Measurements from ENCODE around the gene NDUFS8.

NDUFS8 gene

DNA sequence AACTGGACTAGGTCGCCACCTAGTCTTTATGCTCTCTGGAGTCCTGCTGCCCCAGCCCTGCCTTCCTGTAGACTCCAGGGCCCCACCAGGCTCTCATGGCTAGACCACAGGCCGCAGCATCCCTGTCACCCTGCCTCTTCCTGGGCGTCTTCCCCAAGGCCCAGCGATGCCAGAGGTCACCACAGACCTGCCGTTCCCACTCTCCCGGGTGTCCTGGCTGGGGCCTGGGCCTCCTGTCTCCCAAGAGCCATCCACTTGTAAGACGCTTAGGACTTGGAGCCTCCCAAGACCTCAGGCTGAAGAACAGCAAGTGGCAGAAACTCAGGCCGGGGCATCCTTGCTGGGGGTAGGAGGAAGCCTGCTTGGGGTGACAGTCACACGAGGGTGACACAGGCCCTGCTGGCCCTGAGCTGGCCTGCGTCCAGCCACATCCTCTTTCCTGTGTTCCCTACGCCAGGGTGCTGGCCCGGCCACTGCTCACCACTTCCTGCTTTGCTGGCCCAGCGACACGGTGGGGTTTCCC is 6.3 kb downstream of the NDUFS8 start:
- peak; percentile 21 for DNase-seq (ENCODE audit: low spot score)

DNA sequence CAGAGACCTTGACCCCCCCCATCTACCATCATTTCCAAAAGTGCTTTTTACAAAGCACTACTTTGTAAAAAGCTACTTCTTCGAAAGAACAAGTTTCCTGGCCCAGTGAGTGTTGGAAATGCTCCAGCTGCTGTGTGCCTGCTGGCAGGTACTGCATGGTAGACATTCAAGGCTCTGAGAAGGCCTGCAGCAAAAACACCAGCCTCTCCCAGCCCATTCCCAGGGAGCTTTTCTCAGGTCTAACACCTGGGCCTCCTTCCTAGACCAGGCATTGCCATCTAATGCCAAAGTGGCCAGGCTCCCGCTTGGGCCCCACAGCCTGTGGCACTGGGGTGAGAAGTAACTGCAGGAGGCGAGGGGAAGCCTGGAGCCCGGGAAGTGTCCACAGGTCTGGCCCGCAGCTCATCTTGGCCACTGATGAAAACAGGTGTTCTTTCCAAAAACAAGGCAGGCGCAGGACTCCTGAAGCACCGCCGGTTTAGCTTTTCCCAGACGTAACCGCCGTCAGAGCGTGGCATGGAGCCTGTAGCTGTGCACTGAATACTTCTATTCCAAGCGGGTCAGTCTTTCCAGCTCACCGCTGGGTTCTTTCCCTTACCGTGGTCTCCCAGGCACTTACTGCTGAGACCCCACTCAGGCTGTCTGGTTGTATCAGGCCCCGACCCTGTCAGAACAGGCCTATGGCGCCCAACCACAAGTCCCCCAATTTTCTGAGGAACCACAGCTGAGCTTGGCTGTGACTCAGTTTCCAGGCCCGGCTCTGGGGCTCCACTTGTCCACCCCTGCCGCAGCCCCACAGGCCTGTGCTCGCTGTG is 7.1 kb downstream of the NDUFS8 start:
- DNase-seq (ENCODE audit: low spot score) = no peak

DNA sequence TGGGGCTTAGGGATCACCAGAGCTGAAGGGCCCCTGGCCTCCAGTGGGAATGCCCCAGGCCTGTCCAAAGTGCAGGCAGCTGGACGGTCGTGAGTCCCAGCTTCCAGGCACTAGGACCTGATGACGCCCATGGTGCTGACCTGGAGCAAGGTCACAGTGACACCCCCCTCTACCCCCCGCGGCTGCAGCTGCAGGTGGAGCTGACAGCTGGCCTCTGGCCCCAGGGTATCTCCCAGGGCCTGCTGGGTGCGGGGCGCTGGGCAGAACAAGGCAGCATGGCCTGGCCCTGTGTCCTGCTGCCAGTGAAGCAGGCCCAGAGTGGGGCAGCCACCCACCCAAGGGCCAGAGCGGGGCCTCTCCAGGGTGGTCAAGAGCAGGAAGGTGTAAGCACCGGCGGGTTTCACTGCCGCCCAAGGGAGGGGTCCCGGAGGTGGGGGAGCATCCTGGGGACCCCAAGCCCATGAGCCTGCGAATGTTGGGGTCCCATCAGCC is 7.8 kb downstream of the NDUFS8 start:
- DNase-seq (ENCODE audit: low spot score) = no peak

DNA sequence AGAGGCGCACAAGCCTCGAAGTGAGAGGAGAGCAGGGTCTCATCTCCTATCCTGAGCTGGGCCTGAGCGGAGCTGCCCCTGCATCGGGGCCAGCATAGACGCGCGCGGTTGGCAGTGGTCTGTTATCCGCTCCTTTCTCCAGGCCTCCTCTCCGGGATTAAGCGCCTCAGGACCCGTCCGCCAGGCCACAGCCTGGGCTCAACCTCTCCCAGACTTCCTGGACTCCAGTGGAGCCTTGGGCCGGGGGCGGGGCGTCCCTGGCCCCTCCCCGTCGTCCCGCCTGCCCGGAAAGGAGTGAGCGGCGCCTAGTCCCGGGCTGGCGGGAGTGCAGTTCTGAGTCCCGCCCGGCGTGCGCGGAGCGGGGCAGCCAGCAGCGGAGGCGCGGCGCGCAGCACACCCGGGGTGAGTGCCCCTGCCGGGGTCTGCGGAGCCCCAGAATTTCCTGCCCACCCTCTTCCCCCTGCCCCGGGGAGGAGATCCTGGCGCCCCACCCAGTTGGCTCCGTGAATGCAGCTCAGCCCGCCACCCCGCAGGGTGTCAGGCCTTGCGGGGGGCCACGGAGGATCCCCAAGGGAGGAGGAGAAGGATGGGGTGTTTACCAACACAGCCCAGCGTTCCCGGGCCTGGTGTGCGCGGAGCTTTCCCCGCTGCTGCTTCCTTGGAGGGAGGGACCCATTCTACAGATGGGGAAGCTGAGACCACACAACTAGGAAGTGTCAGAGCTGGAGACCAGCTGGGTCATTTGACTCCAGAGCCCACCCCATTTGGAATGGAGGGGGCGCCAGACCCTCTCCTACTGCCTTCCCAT is 8.4 kb downstream of the NDUFS8 start, which contains the start of gene TCIRG1:
TCIRG1 (plus strand) TSS at position 308 of the 808 bp plus-strand sequence. CDS start 2,247 bp downstream, outside the sequence.
- peak; percentile 45 for DNase-seq (ENCODE audit: low spot score)

DNA sequence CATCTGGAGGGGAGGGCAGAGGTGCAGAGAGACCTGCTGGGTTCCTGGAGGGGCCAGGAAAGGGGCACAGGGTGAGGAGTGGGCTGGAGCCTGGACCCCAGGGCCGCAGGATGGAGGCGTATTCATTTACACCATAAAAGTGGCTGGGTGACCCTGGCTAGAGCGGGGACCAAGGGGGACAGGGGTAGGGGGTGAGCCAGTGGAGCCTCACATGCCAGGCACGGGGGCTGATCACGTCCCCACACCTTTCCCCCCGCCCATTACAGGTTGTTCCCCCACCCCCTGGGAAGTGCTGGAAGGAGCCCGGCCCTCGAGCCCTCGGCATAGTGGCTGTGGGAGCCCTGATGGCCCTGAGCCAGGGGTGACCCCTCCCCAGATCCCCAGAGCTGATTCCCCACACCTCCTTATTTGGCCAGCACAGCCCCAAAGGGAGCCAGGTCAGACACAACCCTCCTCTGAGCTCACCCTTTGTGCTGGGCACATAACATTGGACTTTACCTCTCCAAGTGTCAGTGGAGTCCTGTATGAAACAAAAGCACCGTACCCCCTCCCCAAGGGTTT is 9.1 kb downstream of the NDUFS8 start:
- no peak for DNase-seq (ENCODE audit: low spot score)

DNA sequence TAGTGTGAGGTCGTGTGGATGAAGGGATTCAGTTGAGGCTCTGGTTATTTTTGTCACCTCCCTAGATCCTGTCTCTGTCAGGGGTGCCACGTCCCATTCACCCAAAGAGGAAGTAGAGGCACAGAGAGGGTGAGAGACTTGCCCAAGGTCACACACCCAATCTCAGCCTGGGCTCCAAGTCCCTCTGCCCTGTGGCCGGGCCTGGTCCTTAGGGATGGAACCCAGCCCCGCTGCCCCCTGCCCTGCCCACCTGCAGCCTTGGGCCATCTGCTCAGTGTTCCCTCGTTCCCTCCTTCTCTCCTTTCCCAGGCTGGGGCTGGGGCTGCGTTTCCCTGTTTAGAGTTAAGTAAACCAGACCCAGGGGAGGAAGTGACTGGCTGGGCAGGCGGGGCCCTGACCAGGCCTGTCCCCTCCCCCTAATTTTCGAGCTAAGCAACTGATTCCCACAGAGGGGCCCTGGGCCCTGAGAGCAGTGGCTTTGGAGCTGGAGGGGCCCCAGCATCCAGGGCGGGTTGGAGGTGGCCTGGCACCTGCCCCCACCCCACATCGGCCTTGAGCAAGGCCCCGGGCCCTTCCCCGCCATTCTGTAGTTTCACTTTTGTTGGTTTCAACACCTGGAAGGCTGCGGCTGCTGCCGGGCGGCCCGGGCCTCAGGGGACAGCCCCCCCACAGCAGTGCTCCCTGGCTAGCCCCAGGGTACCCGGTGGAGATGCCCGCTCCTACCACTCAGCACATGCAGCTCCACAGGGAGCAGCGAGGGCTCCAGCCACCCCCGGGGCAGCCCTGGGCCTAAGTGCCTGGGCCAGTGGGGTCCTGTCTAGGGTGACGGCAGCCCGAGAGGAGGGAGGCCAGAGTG is 9.8 kb downstream of the NDUFS8 start:
- peak; percentile 32 for DNase-seq (ENCODE audit: low spot score)

DNA sequence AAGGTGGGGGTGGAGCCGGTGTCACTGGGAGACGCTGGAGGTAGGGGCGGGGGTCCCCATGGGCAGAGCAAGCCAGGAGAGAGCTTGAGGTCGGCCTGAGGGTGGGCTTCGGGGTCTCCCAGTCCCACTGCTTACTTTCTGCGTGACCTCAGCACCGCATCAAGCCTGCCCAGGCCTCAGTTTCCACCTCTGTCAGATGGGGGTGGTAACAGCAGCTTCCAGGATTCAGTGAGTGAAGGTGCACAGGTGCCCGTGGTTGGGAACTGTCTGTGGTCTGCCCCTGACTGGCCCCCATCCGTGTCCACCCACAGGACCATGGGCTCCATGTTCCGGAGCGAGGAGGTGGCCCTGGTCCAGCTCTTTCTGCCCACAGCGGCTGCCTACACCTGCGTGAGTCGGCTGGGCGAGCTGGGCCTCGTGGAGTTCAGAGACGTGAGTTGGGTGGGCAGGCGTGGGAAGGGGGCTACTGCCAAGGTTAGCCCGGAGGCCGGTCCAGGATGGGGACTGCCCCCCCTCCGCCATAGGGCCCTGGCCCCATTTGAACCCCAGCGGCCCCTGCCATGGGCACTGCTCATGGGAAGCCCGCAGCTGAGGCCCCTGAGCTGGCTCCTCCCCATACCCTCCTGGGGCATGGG is 10.6 kb downstream of the NDUFS8 start:
- DNase-seq (ENCODE audit: low spot score) = no peak

DNA sequence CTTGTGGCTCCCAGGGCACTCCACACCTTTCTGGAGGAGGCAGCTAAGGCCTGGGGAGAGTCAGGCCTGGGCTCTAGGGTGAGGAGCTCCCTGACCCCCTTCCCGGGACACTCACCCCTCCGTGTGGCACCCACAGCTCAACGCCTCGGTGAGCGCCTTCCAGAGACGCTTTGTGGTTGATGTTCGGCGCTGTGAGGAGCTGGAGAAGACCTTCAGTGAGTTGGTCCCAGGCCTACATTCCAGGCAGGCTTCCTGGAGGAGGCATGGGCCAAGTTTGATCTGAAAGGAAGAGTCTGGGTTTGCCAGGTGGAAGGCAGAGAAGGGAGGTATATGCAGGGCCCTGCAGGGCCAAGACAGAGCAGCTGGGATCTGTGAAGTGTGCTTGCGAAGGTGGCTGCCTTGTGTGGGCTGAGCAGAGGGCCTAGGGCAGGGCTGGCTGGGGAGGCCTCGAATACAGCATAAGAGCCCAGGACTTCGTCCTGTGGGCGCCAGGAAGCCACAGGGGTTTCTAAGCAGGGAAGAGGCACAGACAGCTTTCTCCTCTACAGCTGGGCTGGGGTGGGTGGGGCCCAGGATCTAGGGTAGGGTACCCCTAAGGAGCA is 11.2 kb downstream of the NDUFS8 start:
- DNase-seq (ENCODE audit: low spot score) = no peak

DNA sequence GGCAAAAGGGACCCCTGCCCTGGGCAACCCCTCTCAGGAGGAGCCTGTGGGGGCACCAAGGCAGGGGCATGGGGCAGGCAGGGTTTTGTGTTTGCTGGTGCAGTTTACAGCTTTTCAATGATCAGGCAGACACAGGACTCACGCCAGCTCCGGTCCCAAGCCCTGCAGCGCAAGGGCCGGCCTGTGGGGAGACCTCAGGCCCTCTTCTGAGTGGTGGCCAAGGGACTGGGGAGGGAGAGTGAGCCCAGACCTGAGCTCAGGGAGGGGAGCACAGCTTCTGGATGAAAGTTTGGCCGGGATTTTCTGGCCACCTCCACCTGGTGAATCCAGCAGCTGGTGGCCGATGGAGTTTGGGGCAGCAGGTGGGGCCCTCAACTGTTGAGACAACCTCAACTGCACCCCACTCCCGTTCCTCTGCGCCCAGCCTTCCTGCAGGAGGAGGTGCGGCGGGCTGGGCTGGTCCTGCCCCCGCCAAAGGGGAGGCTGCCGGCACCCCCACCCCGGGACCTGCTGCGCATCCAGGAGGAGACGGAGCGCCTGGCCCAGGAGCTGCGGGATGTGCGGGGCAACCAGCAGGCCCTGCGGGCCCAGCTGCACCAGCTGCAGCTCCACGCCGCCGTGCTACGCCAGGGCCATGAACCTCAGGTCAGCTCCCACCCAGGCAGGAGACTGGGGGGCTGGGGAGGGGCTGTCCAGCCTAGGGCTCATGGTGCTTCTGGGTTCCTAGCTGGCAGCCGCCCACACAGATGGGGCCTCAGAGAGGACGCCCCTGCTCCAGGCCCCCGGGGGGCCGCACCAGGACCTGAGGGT is 11.9 kb downstream of the NDUFS8 start:
- DNase-seq (ENCODE audit: low spot score) = no peak

DNA sequence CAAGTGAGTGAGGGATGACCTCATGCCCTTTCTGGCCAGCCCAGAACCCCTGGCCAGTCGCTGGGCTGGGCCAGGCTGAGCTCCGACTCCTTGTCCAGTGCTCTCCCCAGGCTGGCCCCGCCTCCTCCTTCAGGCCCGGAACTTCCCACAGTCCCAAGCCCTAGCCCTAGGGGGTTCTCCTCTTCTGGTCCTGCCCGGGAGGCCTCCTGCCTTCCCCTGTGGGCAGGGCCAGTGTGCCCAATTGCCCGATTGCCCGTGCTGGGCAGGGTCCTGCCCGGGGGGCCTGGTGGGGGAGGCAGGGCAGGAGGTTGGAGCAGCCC is 12.5 kb downstream of the NDUFS8 start:
- DNase-seq (ENCODE audit: low spot score) = no peak

DNA sequence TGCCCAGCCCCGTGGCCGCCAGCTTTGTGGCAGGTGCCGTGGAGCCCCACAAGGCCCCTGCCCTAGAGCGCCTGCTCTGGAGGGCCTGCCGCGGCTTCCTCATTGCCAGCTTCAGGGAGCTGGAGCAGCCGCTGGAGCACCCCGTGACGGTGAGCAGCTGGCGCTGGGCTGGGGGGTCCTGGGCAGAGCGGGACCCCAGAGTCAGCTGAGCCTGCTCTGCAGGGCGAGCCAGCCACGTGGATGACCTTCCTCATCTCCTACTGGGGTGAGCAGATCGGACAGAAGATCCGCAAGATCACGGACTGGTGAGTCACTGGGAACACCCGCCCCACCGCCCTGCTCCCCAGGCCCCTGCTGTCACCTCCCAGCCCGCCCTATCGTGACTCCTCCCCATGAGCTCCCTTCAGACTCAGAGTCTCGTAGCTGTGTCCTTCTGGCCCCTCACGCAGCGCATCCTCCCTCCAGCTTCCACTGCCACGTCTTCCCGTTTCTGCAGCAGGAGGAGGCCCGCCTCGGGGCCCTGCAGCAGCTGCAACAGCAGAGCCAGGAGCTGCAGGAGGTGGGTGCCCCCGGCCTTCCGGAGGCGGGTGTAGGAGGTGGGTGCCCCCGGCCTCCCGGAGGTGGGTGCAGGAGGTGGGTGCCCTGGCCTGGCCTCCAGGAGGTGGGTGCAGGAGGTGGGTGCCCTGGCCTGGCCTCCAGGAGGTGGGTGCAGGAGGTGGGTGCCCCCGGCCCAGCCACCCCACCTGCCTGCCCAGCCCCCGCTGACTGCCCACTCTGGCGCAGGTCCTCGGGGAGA is 13.1 kb downstream of the NDUFS8 start:
- DNase-seq (ENCODE audit: low spot score) = no peak

DNA sequence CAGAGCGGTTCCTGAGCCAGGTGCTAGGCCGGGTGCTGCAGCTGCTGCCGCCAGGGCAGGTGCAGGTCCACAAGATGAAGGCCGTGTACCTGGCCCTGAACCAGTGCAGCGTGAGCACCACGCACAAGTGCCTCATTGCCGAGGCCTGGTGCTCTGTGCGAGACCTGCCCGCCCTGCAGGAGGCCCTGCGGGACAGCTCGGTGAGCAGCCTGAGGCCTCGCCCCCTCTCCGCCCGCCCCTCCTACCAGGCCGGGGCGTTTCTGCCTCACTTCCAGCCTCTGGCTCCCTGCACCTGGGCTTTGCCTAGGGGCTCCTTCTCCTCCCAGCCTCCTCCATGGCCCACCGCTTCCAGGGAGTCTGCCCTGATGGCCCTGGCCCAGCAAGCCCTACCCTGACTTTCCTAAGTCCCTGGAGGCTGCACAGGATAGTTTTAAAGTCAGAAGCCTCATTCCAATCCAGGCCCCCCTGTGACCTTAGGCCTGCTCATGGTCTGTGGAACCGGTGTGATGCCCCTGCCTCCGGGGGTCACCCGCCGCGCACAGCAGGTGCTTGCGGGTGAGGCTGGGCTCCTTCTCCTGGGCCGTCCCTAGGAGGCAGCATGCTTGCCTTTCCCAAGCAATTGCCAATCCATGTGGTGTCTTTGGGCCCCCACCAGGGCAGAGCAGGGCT is 13.8 kb downstream of the NDUFS8 start:
- no peak for DNase-seq (ENCODE audit: low spot score)

DNA sequence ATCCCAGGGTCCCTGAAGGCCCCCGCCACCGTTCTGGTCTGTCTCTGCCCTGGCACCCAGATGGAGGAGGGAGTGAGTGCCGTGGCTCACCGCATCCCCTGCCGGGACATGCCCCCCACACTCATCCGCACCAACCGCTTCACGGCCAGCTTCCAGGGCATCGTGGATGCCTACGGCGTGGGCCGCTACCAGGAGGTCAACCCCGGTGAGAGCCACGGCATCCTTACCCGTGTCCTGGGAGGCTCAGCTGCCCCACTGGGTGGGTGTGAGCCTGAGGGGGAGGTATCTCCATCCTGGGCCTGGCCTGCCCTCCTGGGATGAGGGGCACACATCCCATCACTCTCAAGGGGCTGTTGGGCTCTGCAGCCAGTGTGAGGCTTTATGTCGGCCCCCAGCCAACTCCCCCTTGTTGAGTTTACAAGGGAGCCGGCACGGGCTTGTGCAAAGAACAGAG is 14.4 kb downstream of the NDUFS8 start:
- no peak for DNase-seq (ENCODE audit: low spot score)

DNA sequence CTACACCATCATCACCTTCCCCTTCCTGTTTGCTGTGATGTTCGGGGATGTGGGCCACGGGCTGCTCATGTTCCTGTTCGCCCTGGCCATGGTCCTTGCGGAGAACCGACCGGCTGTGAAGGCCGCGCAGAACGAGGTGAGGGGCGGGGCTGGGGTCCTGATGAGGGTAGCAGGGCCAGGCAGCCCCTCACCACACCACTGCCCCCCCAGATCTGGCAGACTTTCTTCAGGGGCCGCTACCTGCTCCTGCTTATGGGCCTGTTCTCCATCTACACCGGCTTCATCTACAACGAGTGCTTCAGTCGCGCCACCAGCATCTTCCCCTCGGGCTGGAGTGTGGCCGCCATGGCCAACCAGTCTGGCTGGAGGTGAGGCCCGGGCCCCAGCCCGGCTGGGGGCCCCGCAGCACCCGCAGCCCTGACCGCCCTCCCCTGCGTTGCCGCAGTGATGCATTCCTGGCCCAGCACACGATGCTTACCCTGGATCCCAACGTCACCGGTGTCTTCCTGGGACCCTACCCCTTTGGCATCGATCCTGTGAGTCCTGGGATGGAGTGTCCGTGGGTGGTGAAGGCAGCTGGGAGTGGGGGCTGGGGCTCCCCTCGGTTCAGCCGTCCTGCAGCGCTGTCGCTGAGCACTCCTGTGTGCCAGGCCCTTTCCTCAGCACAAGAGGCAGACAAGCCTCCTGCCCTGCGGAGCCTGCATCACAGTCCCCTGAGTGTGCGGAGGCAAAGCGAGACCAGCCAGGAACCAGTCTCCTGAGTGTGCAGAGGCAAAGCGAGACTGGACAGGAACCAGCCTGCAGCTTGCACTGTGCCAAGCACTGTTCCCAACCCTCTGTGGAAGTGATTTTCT is 17.2 kb downstream of the NDUFS8 start:
- no peak for DNase-seq (ENCODE audit: low spot score)

DNA sequence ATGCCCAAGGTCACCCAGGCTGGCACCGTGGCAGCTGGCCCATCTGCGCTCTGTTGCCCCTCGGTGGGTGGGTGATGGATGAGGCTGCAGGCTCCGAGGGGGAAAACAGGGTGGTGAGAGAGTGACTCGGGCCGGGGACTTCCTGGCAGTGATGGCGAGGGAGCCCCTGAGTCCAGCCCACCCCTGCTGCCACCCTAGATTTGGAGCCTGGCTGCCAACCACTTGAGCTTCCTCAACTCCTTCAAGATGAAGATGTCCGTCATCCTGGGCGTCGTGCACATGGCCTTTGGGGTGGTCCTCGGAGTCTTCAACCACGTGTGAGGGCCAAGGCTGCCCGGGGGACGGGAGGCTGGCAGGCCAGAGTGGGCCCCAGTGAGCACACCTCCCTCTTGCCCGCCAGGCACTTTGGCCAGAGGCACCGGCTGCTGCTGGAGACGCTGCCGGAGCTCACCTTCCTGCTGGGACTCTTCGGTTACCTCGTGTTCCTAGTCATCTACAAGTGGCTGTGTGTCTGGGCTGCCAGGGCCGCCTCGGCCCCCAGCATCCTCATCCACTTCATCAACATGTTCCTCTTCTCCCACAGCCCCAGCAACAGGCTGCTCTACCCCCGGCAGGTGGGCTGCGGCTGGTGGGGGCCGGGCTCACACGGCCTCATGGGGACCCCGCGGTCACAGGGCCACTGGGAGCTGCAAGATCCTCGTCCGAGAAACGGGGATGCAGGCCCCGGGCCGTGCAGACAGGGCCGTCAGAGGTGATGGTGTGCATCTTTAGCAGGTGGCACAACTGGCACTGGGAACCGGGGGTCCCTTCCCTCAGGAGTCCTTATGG is 18.4 kb downstream of the NDUFS8 start:
- DNase-seq (ENCODE audit: low spot score) = no peak
